Measurements from ENCODE around the gene STX10.
"Not testable (repeated sequence)": the region's sequence is repeated elsewhere in the genome, so short reads cannot be mapped to it uniquely, and the experiment has no call there.

Gene STX10

GRCh38 chr19:13150187-13150930, at the start of gene STX10, which contains the start of gene IER2:
TSS of gene STX10 (minus strand) at chr19:13150375. CDS start at chr19:13150173, 202 bp downstream.
TSS of gene IER2 (plus strand) at chr19:13150411. CDS start at chr19:13153187, 2,776 bp downstream.
- no peaks in the 10 kb centered on the region for H3K27me3 Mint-ChIP-seq
- H3K36me3 Mint-ChIP-seq (ENCODE audit: low read depth), result peaks cover 37% of the 10 kb centered on the region
- H3K27ac Mint-ChIP-seq, result peak within 1 kb of the TSS; percentile 95
- H3K4me1 Mint-ChIP-seq (ENCODE audit: low read depth), result peaks cover 28% of the 10 kb centered on the region
- no peaks in the 10 kb centered on the region for H3K9me3 Mint-ChIP-seq
- peak within 1 kb of the TSS; percentile 99 for H3K4me3 Mint-ChIP-seq

- H3K27ac Mint-ChIP-seq, result no peak overlapping the region
- no peaks in the 10 kb centered on the region for H3K27me3 Mint-ChIP-seq
- H3K36me3 Mint-ChIP-seq (ENCODE audit: low read depth), result no peaks in the 10 kb centered on the region
- H3K9me3 Mint-ChIP-seq, result no peaks in the 10 kb centered on the region
- H3K4me1 Mint-ChIP-seq (ENCODE audit: low read depth), result peaks cover 15% of the 10 kb centered on the region
- H3K4me3 Mint-ChIP-seq, result no peak overlapping the region
These were observed 48.5 kb upstream of the STX10 start for GRCh38 chr19:13198634-13199033.

- H3K4me1 Mint-ChIP-seq (ENCODE audit: low read depth), result peaks cover 29% of the 10 kb centered on the region
- H3K27me3 Mint-ChIP-seq, result no peaks in the 10 kb centered on the region
- no peak overlapping the region for H3K27ac Mint-ChIP-seq
- H3K9me3 Mint-ChIP-seq, result no peaks in the 10 kb centered on the region
- no peaks in the 10 kb centered on the region for H3K36me3 Mint-ChIP-seq (ENCODE audit: low read depth)
- no peak overlapping the region for H3K4me3 Mint-ChIP-seq
These were observed 45.5 kb upstream of the STX10 start for GRCh38 chr19:13195678-13196077.

GRCh38 chr19:13190781-13191540, 40.8 kb upstream of the STX10 start:
- Mint-ChIP-seq H3K27ac (peak overlapping the region; percentile 74), H3K9me3 (no peaks in the 10 kb centered on the region), H3K27me3 (no peaks in the 10 kb centered on the region), H3K36me3 (ENCODE audit: low read depth) (no peaks in the 10 kb centered on the region), H3K4me3 (no peak overlapping the region), H3K4me1 (ENCODE audit: low read depth) (peaks cover 41% of the 10 kb centered on the region)

- H3K27me3 Mint-ChIP-seq, result no peaks in the 10 kb centered on the region
- no peaks in the 10 kb centered on the region for H3K36me3 Mint-ChIP-seq (ENCODE audit: low read depth)
- H3K9me3 Mint-ChIP-seq, result no peaks in the 10 kb centered on the region
- no peak overlapping the region for H3K4me3 Mint-ChIP-seq
- H3K4me1 Mint-ChIP-seq (ENCODE audit: low read depth), result peaks cover 33% of the 10 kb centered on the region
- no peak overlapping the region for H3K27ac Mint-ChIP-seq
These were observed 39.4 kb upstream of the STX10 start for GRCh38 chr19:13189600-13189999.

GRCh38 chr19:13187419-13187818, 37.2 kb upstream of the STX10 start:
- Mint-ChIP-seq H3K36me3 (ENCODE audit: low read depth) (no peaks in the 10 kb centered on the region), H3K9me3 (no peaks in the 10 kb centered on the region), H3K4me3 (no peak overlapping the region), H3K27ac (no peak overlapping the region), H3K4me1 (ENCODE audit: low read depth) (peaks cover 23% of the 10 kb centered on the region), H3K27me3 (no peaks in the 10 kb centered on the region)

GRCh38 chr19:13186688-13187087, 36.5 kb upstream of the STX10 start:
- not testable (repeated sequence) for H3K27ac Mint-ChIP-seq; H3K9me3 Mint-ChIP-seq; H3K27me3 Mint-ChIP-seq; H3K4me3 Mint-ChIP-seq; H3K36me3 Mint-ChIP-seq (ENCODE audit: low read depth)
- H3K4me1 Mint-ChIP-seq (ENCODE audit: low read depth), result peaks cover 28% of the 10 kb centered on the region

GRCh38 chr19:13185763-13186657, 35.8 kb upstream of the STX10 start:
- peaks cover 25% of the 10 kb centered on the region for H3K4me1 Mint-ChIP-seq (ENCODE audit: low read depth)
- peak overlapping the region; percentile 55 for H3K27ac Mint-ChIP-seq
- not testable (repeated sequence) for H3K36me3 Mint-ChIP-seq (ENCODE audit: low read depth)

GRCh38 chr19:13184926-13185325, 34.8 kb upstream of the STX10 start:
- not testable (repeated sequence) for H3K27ac Mint-ChIP-seq

More at GRCh38 chr19:13185763-13186657, 35.8 kb upstream of the STX10 start:
- H3K27me3 Mint-ChIP-seq, H3K9me3 Mint-ChIP-seq, H3K4me3 Mint-ChIP-seq: not testable (repeated sequence)

GRCh38 chr19:13181747-13182388, 31.7 kb upstream of the STX10 start:
- Mint-ChIP-seq H3K9me3 (no peaks in the 10 kb centered on the region), H3K4me3 (peak overlapping the region; percentile 32), H3K36me3 (ENCODE audit: low read depth) (no peaks in the 10 kb centered on the region), H3K4me1 (ENCODE audit: low read depth) (peaks cover 32% of the 10 kb centered on the region), H3K27ac (peak overlapping the region; percentile 77), H3K27me3 (no peaks in the 10 kb centered on the region)

More at GRCh38 chr19:13184926-13185325, 34.8 kb upstream of the STX10 start:
- H3K36me3 Mint-ChIP-seq (ENCODE audit: low read depth); H3K4me3 Mint-ChIP-seq; H3K27me3 Mint-ChIP-seq; H3K9me3 Mint-ChIP-seq: not testable (repeated sequence)
- peaks cover 32% of the 10 kb centered on the region for H3K4me1 Mint-ChIP-seq (ENCODE audit: low read depth)

- H3K36me3 Mint-ChIP-seq (ENCODE audit: low read depth); H3K4me3 Mint-ChIP-seq; H3K9me3 Mint-ChIP-seq; H3K27ac Mint-ChIP-seq; H3K27me3 Mint-ChIP-seq: not testable (repeated sequence)
- peaks cover 34% of the 10 kb centered on the region for H3K4me1 Mint-ChIP-seq (ENCODE audit: low read depth)
These were observed 28.1 kb upstream of the STX10 start for GRCh38 chr19:13178291-13178690.

- not testable (repeated sequence) for H3K4me3 Mint-ChIP-seq; H3K36me3 Mint-ChIP-seq (ENCODE audit: low read depth); H3K9me3 Mint-ChIP-seq; H3K27ac Mint-ChIP-seq; H3K27me3 Mint-ChIP-seq
- peaks cover 41% of the 10 kb centered on the region for H3K4me1 Mint-ChIP-seq (ENCODE audit: low read depth)
These were observed 27.4 kb upstream of the STX10 start for GRCh38 chr19:13177584-13177983.

GRCh38 chr19:13176345-13176744, 26.2 kb upstream of the STX10 start:
- Mint-ChIP-seq H3K9me3 (no peaks in the 10 kb centered on the region), H3K27ac (no peak overlapping the region), H3K27me3 (no peaks in the 10 kb centered on the region), H3K4me1 (ENCODE audit: low read depth) (peaks cover 46% of the 10 kb centered on the region), H3K4me3 (no peak overlapping the region), H3K36me3 (ENCODE audit: low read depth) (no peaks in the 10 kb centered on the region)

GRCh38 chr19:13173139-13173737, 23.1 kb upstream of the STX10 start:
- H3K4me3 Mint-ChIP-seq, result peak overlapping the region; percentile 80
- no peaks in the 10 kb centered on the region for H3K9me3 Mint-ChIP-seq
- no peaks in the 10 kb centered on the region for H3K36me3 Mint-ChIP-seq (ENCODE audit: low read depth)
- peaks cover 57% of the 10 kb centered on the region for H3K4me1 Mint-ChIP-seq (ENCODE audit: low read depth)
- peak overlapping the region; percentile 96 for H3K27ac Mint-ChIP-seq
- H3K27me3 Mint-ChIP-seq, result no peaks in the 10 kb centered on the region

All from stimulated activated naive CD8-positive, alpha-beta T cell treated with anti-CD3 and anti-CD28 coated beads, Interleukin-15, Interleukin-2, amounts not matched to agents 100 ng/mL and 50 ng/mL, for 24 hours (primary cell).